Spleen (tissue), 7 donors: ENCODE results near the gene GNGT2.
"Not testable (repeated sequence)": the region's sequence is repeated elsewhere in the genome, so short reads cannot be mapped to it uniquely, and the experiment has no call there.

Experiments used
- POLR2AphosphoS5 ChIP-seq, 3 donors: sonication (generic); formaldehyde crosslinking; IDR thresholded peaks; one replicate each; pipeline ENCODE4 v1.5.1; 2017; ENCODE audit warnings: antibody characterized with exemption in 3 of 3
- TF ChIP-seq, protein P1 (sequence below), 11 experiments: fragments of 200-600 bp in 7 of 11; fragments of 450-650 bp in 4 of 11; sonication (generic) in 4 of 11; IDR thresholded peaks in 8 of 11; conservative IDR thresholded peaks in 3 of 11; 1 replicate in 7 of 11; 2 replicates in 4 of 11; pipeline versions ENCODE4 v1.4.0 to v1.8.0; 2016 to 2021; ENCODE audit warnings: antibody characterized with exemption in 11 of 11, inconsistent platforms in 4 of 11, mild to moderate bottlenecking in 1 of 11
- donor health status: DM: no; HTN: no; CAD: no; lungs with moderate emphysema.
- donor health status: DM: no; HTN: no; CAD: no.
- donor health status: DM: no; HTN: no; CAD: no.

DNA sequence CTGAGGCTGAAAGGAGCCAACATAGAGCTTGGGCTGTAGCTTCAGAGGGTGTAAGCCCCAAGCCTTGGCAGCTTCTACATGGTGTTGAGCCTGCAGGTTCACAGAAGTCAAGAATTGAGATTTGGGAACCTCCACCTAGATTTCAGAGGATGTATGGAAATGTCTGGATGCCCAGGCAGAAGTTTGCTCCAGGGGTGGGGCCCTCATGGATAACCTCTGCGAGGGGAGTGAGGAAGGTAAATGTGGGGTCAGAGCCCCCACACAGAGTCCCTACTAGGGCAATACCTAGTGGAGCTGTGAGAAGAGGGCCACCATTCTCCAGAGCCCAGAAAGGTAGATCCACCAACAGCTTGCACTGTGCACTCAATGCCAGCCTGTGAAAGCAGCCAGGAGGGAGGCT is 25.0 kb downstream of the GNGT2 start:
- TF ChIP-seq, protein P1, sequence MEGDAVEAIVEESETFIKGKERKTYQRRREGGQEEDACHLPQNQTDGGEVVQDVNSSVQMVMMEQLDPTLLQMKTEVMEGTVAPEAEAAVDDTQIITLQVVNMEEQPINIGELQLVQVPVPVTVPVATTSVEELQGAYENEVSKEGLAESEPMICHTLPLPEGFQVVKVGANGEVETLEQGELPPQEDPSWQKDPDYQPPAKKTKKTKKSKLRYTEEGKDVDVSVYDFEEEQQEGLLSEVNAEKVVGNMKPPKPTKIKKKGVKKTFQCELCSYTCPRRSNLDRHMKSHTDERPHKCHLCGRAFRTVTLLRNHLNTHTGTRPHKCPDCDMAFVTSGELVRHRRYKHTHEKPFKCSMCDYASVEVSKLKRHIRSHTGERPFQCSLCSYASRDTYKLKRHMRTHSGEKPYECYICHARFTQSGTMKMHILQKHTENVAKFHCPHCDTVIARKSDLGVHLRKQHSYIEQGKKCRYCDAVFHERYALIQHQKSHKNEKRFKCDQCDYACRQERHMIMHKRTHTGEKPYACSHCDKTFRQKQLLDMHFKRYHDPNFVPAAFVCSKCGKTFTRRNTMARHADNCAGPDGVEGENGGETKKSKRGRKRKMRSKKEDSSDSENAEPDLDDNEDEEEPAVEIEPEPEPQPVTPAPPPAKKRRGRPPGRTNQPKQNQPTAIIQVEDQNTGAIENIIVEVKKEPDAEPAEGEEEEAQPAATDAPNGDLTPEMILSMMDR (IDR thresholded peaks at IDR 0.05 in 8 of 11, conservative IDR thresholded peaks at IDR 0.05 in 3 of 11) = not testable (repeated sequence)
- not testable (repeated sequence) for TF ChIP-seq POLR2AphosphoS5 (IDR thresholded peaks at IDR 0.05)
